ENCODE measurements around the gene SFPQ.

The SFPQ gene

DNA sequence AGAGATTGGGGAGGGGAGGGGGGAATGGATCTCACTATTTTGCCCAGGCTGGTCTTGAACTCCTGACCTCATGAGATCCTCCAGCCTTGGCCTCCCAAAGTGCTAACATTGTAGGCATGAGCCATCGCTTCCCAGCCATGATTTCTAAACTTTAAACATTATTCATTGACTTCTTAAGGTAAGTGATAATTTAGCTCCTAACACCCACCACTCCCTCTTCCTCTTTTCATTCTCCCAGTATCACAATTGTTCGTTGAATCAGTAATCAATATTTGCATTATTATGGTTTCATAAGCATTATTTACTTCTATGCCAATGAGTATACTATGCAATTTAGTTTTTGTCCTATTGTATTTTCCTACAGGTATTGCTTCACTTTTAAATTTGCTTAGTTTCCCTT is 33.6 kb upstream of the SFPQ start:
- Histone ChIP-seq H3K36me3 (ENCODE audit: control insufficient read depth, insufficient read depth, low read length) (no peaks in the 10 kb centered on the region), H3K4me2 (ENCODE audit: low read length) (no peak overlapping the region), H2AFZ (no peak overlapping the region), H3K27me3 (ENCODE audit: control insufficient read depth, insufficient read depth, low read length) (no peaks in the 10 kb centered on the region), H3K79me2 (no peaks in the 10 kb centered on the region), H3K9ac (no peak overlapping the region), H3K9me3 (ENCODE audit: control insufficient read depth, low read length) (no peaks in the 10 kb centered on the region), H3K4me1 (no peaks in the 10 kb centered on the region), H3K4me3 (ENCODE audit: low read depth, low read length) (no peak overlapping the region), H3K27ac (no peak overlapping the region)
- TF ChIP-seq, protein P1, sequence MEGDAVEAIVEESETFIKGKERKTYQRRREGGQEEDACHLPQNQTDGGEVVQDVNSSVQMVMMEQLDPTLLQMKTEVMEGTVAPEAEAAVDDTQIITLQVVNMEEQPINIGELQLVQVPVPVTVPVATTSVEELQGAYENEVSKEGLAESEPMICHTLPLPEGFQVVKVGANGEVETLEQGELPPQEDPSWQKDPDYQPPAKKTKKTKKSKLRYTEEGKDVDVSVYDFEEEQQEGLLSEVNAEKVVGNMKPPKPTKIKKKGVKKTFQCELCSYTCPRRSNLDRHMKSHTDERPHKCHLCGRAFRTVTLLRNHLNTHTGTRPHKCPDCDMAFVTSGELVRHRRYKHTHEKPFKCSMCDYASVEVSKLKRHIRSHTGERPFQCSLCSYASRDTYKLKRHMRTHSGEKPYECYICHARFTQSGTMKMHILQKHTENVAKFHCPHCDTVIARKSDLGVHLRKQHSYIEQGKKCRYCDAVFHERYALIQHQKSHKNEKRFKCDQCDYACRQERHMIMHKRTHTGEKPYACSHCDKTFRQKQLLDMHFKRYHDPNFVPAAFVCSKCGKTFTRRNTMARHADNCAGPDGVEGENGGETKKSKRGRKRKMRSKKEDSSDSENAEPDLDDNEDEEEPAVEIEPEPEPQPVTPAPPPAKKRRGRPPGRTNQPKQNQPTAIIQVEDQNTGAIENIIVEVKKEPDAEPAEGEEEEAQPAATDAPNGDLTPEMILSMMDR (IDR thresholded peaks at IDR 0.05): no peak

DNA sequence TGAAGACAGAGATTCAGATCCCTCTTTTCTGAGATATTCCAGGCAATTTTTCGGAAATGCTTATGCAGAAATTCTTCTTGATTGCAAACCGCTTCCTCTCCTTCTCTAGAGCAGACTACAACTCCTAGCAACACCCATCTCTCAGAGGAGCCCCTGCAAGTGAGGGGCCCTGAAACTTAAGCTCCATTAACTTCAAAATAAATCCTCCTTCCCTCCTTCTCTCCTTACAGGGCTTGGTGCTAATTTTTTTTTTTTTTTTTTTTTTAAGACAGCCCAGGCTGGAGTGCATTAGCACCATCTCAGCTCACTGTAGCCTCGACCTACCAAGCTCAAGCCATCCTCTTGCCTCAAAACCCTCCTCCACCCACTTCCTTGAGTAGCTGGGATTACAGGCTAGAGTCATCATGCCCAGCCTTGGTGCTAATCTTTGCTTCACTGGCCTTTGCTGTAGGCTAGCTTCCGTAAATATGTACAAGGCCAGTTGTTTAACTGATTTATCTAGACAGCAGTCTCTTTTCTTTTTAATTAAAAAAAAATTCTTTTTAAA is 30.2 kb upstream of the SFPQ start:
- Histone ChIP-seq H3K27me3 (ENCODE audit: control insufficient read depth, insufficient read depth, low read length) (no peaks in the 10 kb centered on the region), H3K79me2 (no peaks in the 10 kb centered on the region), H3K4me1 (no peaks in the 10 kb centered on the region), H3K9ac (no peak overlapping the region), H3K36me3 (ENCODE audit: control insufficient read depth, insufficient read depth, low read length) (no peaks in the 10 kb centered on the region), H3K27ac (no peak overlapping the region), H2AFZ (no peak overlapping the region), H3K9me3 (ENCODE audit: control insufficient read depth, low read length) (no peaks in the 10 kb centered on the region), H3K4me3 (ENCODE audit: low read depth, low read length) (no peak overlapping the region), H3K4me2 (ENCODE audit: low read length) (no peak overlapping the region)
- TF ChIP-seq, protein P1 (IDR thresholded peaks at IDR 0.05): no peak

GRCh38 chr1:35222322-35223083 is 29.6 kb upstream of the SFPQ start:
- no peak overlapping the region for H2AFZ ChIP-seq
- TF ChIP-seq, protein P1 (IDR thresholded peaks at IDR 0.05): no peak
- H3K27ac ChIP-seq: no peak overlapping the region
- no peak overlapping the region for H3K9ac ChIP-seq
- no peaks in the 10 kb centered on the region for H3K36me3 ChIP-seq (ENCODE audit: control insufficient read depth, insufficient read depth, low read length)
- no peaks in the 10 kb centered on the region for H3K79me2 ChIP-seq
- H3K9me3 ChIP-seq (ENCODE audit: control insufficient read depth, low read length): no peaks in the 10 kb centered on the region
- no peak overlapping the region for H3K4me3 ChIP-seq (ENCODE audit: low read depth, low read length)
- no peaks in the 10 kb centered on the region for H3K4me1 ChIP-seq
- no peaks in the 10 kb centered on the region for H3K27me3 ChIP-seq (ENCODE audit: control insufficient read depth, insufficient read depth, low read length)
- H3K4me2 ChIP-seq (ENCODE audit: low read length): no peak overlapping the region

GRCh38 chr1:35220976-35221375 is 28.0 kb upstream of the SFPQ start:
- Histone ChIP-seq H3K9me3 (ENCODE audit: control insufficient read depth, low read length) (no peaks in the 10 kb centered on the region), H3K9ac (no peak overlapping the region), H3K27me3 (ENCODE audit: control insufficient read depth, insufficient read depth, low read length) (no peaks in the 10 kb centered on the region), H3K4me1 (no peaks in the 10 kb centered on the region), H3K4me3 (ENCODE audit: low read depth, low read length) (no peak overlapping the region), H3K36me3 (ENCODE audit: control insufficient read depth, insufficient read depth, low read length) (no peaks in the 10 kb centered on the region), H3K79me2 (no peaks in the 10 kb centered on the region), H2AFZ (no peak overlapping the region), H3K27ac (no peak overlapping the region), H3K4me2 (ENCODE audit: low read length) (no peak overlapping the region)
- TF ChIP-seq, protein P1 (IDR thresholded peaks at IDR 0.05): no peak

- TF ChIP-seq, protein P1 (IDR thresholded peaks at IDR 0.05): no peak
- Histone ChIP-seq H3K36me3 (ENCODE audit: control insufficient read depth, insufficient read depth, low read length) (no peaks in the 10 kb centered on the region), H2AFZ (no peak overlapping the region), H3K9ac (no peak overlapping the region), H3K4me2 (ENCODE audit: low read length) (no peak overlapping the region), H3K4me3 (ENCODE audit: low read depth, low read length) (no peak overlapping the region), H3K4me1 (no peaks in the 10 kb centered on the region), H3K9me3 (ENCODE audit: control insufficient read depth, low read length) (no peaks in the 10 kb centered on the region), H3K27me3 (ENCODE audit: control insufficient read depth, insufficient read depth, low read length) (no peaks in the 10 kb centered on the region), H3K27ac (no peak overlapping the region), H3K79me2 (no peaks in the 10 kb centered on the region)
Measured at GRCh38 chr1:35215346-35215745, 22.4 kb upstream of the SFPQ start.

All from parathyroid adenoma (tissue), 2 donors.